Erythroblast (primary cell): Measurements from ENCODE around the gene ERGIC3.

Experiments used
- GATA1 ChIP-seq: IDR thresholded peaks from 2 replicates; pipeline ENCODE4 v1.6.1; 2011; ENCODE audit warnings: low read depth, mild to moderate bottlenecking, control low read depth, low read length, moderate library complexity
- POLR2A ChIP-seq: IDR thresholded peaks from 2 replicates; pipeline ENCODE4 v1.6.1; 2011; ENCODE audit warnings: mild to moderate bottlenecking, low read length

GRCh38 chr20:35586751-35587425 lies 45.0 kb downstream of the ERGIC3 start:
- no peak for TF ChIP-seq POLR2A
- no peak for TF ChIP-seq GATA1
